GM23338 (cell line): ENCODE measurements around the gene CDCA7. TPM values are rescaled to one million over a fixed set of nuclear protein-coding genes. Genes with fewer than 3 reads are reported as not detected.

Experiments
- ATAC-seq: fragments of 200-7000 bp; cut with Tn5 transposase; 3 replicates; pipeline ENCODE4 v1.9.1; 2020
- DNase-seq: peaks from one replicate; pipeline ENCODE4 v3.0.0-alpha.2; 2015; ENCODE audit warnings: low spot score
- H2AFZ ChIP-seq: fragments of 200-600 bp; sonication (generic); 2 replicates; pipeline ENCODE4 v1.8.0; 2016; ENCODE audit warnings: antibody characterized with exemption, mild to moderate bottlenecking, moderate library complexity
- H3F3A ChIP-seq: fragments of 200-600 bp; sonication (generic); replicated peaks from 2 replicates; pipeline ENCODE4 v1.8.0; 2017; ENCODE audit warnings: antibody characterized with exemption, mixed run types, low read depth
- H3K27ac ChIP-seq: fragments of 200-600 bp; sonication (generic); 2 replicates; pipeline ENCODE4 v1.6.1; 2016; ENCODE audit warnings: low read depth
- H3K27me3 ChIP-seq: fragments of 200-600 bp; sonication (generic); 2 replicates; pipeline ENCODE4 v1.8.0; 2016; ENCODE audit warnings: mild to moderate bottlenecking, mixed run types, moderate library complexity; ENCODE audit not compliant: insufficient read depth
- H3K36me3 ChIP-seq: fragments of 200-600 bp; sonication (generic); 2 replicates; pipeline ENCODE4 v1.8.0; 2016; ENCODE audit warnings: mild to moderate bottlenecking; ENCODE audit not compliant: insufficient read depth
- H3K4me1 ChIP-seq: fragments of 200-600 bp; sonication (generic); 2 replicates; pipeline ENCODE4 v1.8.0; 2016; ENCODE audit warnings: mild to moderate bottlenecking, moderate library complexity; ENCODE audit not compliant: insufficient read depth
- H3K4me2 ChIP-seq: fragments of 200-600 bp; sonication (generic); 2 replicates; pipeline ENCODE4 v1.7.1; 2017; ENCODE audit warnings: mixed run types
- H3K4me3 ChIP-seq: fragments of 200-600 bp; sonication (generic); 2 replicates; pipeline ENCODE4 v1.6.1; 2016; ENCODE audit warnings: mixed run types
- H3K79me2 ChIP-seq: fragments of 200-600 bp; sonication (generic); replicated peaks from 2 replicates; pipeline ENCODE4 v1.8.0; 2017; ENCODE audit warnings: mild to moderate bottlenecking; ENCODE audit not compliant: insufficient read depth
- H3K9me2 ChIP-seq: fragments of 200-600 bp; sonication (generic); 2 replicates; pipeline ENCODE4 v1.8.0; 2017; ENCODE audit not compliant: insufficient read depth
- H4K20me1 ChIP-seq: fragments of 200-600 bp; sonication (generic); replicated peaks from 2 replicates; pipeline ENCODE4 v1.8.0; 2017; ENCODE audit warnings: mild to moderate bottlenecking; ENCODE audit not compliant: insufficient read depth
- H3K27ac Mint-ChIP-seq: 2 replicates; pipeline ENCODE4 v1.8.0; 2020; ENCODE audit warnings: inconsistent platforms, mild to moderate bottlenecking, moderate library complexity, mixed read lengths
- H3K27me3 Mint-ChIP-seq: 3 replicates; pipeline ENCODE4 v1.8.0; 2022; ENCODE audit warnings: low read depth, mild to moderate bottlenecking, moderate library complexity, mixed read lengths, inconsistent platforms; ENCODE audit not compliant: insufficient read depth, poor library complexity
- H3K36me3 Mint-ChIP-seq: 3 replicates; pipeline ENCODE4 v1.8.0; 2021; ENCODE audit warnings: low read depth, mild to moderate bottlenecking, inconsistent platforms, moderate library complexity, mixed read lengths
- H3K4me1 Mint-ChIP-seq: 3 replicates; pipeline ENCODE4 v1.8.0; 2020; ENCODE audit warnings: mild to moderate bottlenecking, inconsistent platforms, mixed read lengths
- H3K4me3 Mint-ChIP-seq: 3 replicates; pipeline ENCODE4 v1.8.0; 2021; ENCODE audit warnings: moderate library complexity, mild to moderate bottlenecking, inconsistent platforms, mixed read lengths
- H3K9me3 Mint-ChIP-seq: 3 replicates; pipeline ENCODE4 v1.8.0; 2020; ENCODE audit warnings: moderate library complexity, mild to moderate bottlenecking, inconsistent platforms, mixed read lengths
- CREB1 ChIP-seq: fragments of 250-450 bp; sonication (Bioruptor Pico); IDR thresholded peaks from 2 replicates; pipeline ENCODE4 v1.5.0; 2020; ENCODE audit warnings: low read depth, mild to moderate bottlenecking, moderate library complexity
- EZH2 ChIP-seq: fragments of 200-600 bp; sonication (generic); IDR thresholded peaks from one replicate; pipeline ENCODE4 v1.8.0; 2017; ENCODE audit warnings: antibody characterized with exemption, mild to moderate bottlenecking, low read depth; ENCODE audit not compliant: unreplicated experiment
- EZH2phosphoT487 ChIP-seq: fragments of 200-600 bp; sonication (generic); IDR thresholded peaks from one replicate; pipeline ENCODE4 v1.8.1; 2018; ENCODE audit warnings: antibody characterized with exemption; ENCODE audit not compliant: unreplicated experiment
- JUNB ChIP-seq: IDR thresholded peaks from one replicate; pipeline ENCODE4 v1.6.1; 2016; ENCODE audit warnings: antibody characterized with exemption; ENCODE audit not compliant: unreplicated experiment
- NANOG ChIP-seq: IDR thresholded peaks from 2 replicates; pipeline ENCODE4 v1.6.1; 2016; ENCODE audit warnings: antibody characterized with exemption, borderline replicate concordance
- POLR2AphosphoS5 ChIP-seq: IDR thresholded peaks from 2 replicates; pipeline ENCODE4 v1.6.1; 2016; ENCODE audit warnings: antibody characterized with exemption, low read depth
- STAT1 ChIP-seq: IDR thresholded peaks from one replicate; pipeline ENCODE4 v1.6.1; 2016; ENCODE audit warnings: antibody characterized with exemption; ENCODE audit not compliant: unreplicated experiment
- ZNF114 ChIP-seq: fragments of 250-450 bp; sonication (Bioruptor Pico); IDR thresholded peaks from 2 replicates; pipeline ENCODE4 v1.5.0; 2020; ENCODE audit warnings: mild to moderate bottlenecking, moderate library complexity
- ZNF331 ChIP-seq: fragments of 250-450 bp; sonication (Bioruptor Pico); IDR thresholded peaks from 2 replicates; pipeline ENCODE4 v1.5.0; 2020; ENCODE audit warnings: low read depth, mild to moderate bottlenecking, moderate library complexity
- polyA plus RNA-seq: library from polyadenylated mRNA; unstranded; fragments of >200 nt; fragmentation: Nextera tagmentation; extraction: Ambion mirVana; gene quantifications from 2 replicates; pipeline ENCODE4 v1.2.1, GENCODE V29; 2016
- total RNA-seq: library from RNA; depleted of rRNA; stranded (reverse); fragments of >200 nt; shearing (Covaris generic); gene quantifications from 2 replicates; pipeline ENCODE4 v1.2.3, GENCODE V29; 2014
- TF ChIP-seq, protein P1 (sequence below): fragments of 250-450 bp; sonication (Bioruptor Pico); IDR thresholded peaks from 2 replicates; pipeline ENCODE4 v1.5.0; 2020; ENCODE audit warnings: mild to moderate bottlenecking, moderate library complexity
- TF ChIP-seq, protein P2 (sequence below): IDR thresholded peaks from one replicate; pipeline ENCODE4 v1.6.1; 2018; ENCODE audit warnings: antibody characterized with exemption; ENCODE audit not compliant: unreplicated experiment
- TF ChIP-seq, protein P3 (sequence below): IDR thresholded peaks from 2 replicates; pipeline ENCODE4 v1.6.1; 2016; ENCODE audit warnings: antibody characterized with exemption
- TF ChIP-seq, protein P4 (sequence below), 2 experiments: fragments of 200-600 bp in 1 of 2; sonication (generic) in 1 of 2; conservative IDR thresholded peaks; 2 replicates each; pipeline versions ENCODE4 v1.5.1 to v1.6.1; 2016 to 2017; ENCODE audit warnings: antibody characterized with exemption in 2 of 2, low read depth in 2 of 2, mild to moderate bottlenecking in 2 of 2, moderate library complexity in 1 of 2

Gene CDCA7
- total and polyA plus RNA-seq, 2 experiments from 2014 or later, result 63.7 to 95.5 TPM

DNA sequence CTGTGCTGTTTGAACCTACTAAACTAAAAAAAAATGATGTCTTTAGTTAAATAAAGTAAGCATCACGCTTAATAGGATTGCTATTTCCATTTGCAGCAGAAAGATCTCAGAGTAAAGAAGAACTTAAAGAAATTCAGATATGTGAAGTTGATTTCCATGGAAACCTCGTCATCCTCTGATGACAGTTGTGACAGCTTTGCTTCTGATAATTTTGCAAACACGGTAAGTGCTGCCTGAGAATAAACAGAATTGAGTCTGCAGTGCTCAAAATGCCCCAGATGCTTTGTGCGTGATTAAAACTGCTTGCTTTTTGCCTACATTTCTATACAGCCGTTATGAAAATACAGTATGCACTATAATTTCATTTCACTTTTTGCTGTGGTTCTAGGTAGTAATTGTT is 3.9 kb downstream of the CDCA7 start:
- Histone ChIP-seq H3F3A (no peaks in the 10 kb centered on the region), H3K4me3 (no peak overlapping the region), H3K27me3 (no peaks in the 10 kb centered on the region), H3K4me2 (no peak overlapping the region), H3K9me2 (no peaks in the 10 kb centered on the region), H3K79me2 (peaks cover 77% of the 10 kb centered on the region), H3K4me1 (peaks cover 23% of the 10 kb centered on the region), H3K36me3 (peaks cover 36% of the 10 kb centered on the region), H3K27ac (no peak overlapping the region), H4K20me1 (peaks cover 40% of the 10 kb centered on the region), H2AFZ (no peak overlapping the region)
- ATAC-seq, result no peak
- H3K27ac Mint-ChIP-seq, result no peak overlapping the region
- no peaks in the 10 kb centered on the region; the same call in 1 of the 3 replicates for H3K9me3 Mint-ChIP-seq
- no peak overlapping the region for H3K4me3 Mint-ChIP-seq
- peaks cover 54% of the 10 kb centered on the region for H3K36me3 Mint-ChIP-seq
- no peak for DNase-seq
- peaks cover 25% of the 10 kb centered on the region for H3K4me1 Mint-ChIP-seq
- TF ChIP-seq CREB1, result no peak
- no peak for TF ChIP-seq EZH2
- TF ChIP-seq JUNB, result no peak
- TF ChIP-seq, protein P1, sequence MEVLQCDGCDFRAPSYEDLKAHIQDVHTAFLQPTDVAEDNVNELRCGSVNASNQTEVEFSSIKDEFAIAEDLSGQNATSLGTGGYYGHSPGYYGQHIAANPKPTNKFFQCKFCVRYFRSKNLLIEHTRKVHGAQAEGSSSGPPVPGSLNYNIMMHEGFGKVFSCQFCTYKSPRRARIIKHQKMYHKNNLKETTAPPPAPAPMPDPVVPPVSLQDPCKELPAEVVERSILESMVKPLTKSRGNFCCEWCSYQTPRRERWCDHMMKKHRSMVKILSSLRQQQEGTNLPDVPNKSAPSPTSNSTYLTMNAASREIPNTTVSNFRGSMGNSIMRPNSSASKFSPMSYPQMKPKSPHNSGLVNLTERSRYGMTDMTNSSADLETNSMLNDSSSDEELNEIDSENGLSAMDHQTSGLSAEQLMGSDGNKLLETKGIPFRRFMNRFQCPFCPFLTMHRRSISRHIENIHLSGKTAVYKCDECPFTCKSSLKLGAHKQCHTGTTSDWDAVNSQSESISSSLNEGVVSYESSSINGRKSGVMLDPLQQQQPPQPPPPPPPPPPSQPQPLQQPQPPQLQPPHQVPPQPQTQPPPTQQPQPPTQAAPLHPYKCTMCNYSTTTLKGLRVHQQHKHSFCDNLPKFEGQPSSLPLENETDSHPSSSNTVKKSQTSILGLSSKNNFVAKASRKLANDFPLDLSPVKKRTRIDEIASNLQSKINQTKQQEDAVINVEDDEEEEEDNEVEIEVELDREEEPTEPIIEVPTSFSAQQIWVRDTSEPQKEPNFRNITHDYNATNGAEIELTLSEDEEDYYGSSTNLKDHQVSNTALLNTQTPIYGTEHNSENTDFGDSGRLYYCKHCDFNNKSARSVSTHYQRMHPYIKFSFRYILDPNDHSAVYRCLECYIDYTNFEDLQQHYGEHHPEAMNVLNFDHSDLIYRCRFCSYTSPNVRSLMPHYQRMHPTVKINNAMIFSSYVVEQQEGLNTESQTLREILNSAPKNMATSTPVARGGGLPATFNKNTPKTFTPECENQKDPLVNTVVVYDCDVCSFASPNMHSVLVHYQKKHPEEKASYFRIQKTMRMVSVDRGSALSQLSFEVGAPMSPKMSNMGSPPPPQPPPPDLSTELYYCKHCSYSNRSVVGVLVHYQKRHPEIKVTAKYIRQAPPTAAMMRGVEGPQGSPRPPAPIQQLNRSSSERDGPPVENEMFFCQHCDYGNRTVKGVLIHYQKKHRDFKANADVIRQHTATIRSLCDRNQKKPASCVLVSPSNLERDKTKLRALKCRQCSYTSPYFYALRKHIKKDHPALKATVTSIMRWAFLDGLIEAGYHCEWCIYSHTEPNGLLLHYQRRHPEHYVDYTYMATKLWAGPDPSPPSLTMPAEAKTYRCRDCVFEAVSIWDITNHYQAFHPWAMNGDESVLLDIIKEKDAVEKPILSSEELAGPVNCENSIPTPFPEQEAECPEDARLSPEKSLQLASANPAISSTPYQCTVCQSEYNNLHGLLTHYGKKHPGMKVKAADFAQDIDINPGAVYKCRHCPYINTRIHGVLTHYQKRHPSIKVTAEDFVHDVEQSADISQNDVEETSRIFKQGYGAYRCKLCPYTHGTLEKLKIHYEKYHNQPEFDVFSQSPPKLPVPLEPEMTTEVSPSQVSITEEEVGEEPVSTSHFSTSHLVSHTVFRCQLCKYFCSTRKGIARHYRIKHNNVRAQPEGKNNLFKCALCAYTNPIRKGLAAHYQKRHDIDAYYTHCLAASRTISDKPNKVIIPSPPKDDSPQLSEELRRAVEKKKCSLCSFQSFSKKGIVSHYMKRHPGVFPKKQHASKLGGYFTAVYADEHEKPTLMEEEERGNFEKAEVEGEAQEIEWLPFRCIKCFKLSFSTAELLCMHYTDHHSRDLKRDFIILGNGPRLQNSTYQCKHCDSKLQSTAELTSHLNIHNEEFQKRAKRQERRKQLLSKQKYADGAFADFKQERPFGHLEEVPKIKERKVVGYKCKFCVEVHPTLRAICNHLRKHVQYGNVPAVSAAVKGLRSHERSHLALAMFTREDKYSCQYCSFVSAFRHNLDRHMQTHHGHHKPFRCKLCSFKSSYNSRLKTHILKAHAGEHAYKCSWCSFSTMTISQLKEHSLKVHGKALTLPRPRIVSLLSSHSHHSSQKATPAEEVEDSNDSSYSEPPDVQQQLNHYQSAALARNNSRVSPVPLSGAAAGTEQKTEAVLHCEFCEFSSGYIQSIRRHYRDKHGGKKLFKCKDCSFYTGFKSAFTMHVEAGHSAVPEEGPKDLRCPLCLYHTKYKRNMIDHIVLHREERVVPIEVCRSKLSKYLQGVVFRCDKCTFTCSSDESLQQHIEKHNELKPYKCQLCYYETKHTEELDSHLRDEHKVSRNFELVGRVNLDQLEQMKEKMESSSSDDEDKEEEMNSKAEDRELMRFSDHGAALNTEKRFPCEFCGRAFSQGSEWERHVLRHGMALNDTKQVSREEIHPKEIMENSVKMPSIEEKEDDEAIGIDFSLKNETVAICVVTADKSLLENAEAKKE (CRISPR knock-in tag), result no peak
- TF ChIP-seq, protein P2, sequence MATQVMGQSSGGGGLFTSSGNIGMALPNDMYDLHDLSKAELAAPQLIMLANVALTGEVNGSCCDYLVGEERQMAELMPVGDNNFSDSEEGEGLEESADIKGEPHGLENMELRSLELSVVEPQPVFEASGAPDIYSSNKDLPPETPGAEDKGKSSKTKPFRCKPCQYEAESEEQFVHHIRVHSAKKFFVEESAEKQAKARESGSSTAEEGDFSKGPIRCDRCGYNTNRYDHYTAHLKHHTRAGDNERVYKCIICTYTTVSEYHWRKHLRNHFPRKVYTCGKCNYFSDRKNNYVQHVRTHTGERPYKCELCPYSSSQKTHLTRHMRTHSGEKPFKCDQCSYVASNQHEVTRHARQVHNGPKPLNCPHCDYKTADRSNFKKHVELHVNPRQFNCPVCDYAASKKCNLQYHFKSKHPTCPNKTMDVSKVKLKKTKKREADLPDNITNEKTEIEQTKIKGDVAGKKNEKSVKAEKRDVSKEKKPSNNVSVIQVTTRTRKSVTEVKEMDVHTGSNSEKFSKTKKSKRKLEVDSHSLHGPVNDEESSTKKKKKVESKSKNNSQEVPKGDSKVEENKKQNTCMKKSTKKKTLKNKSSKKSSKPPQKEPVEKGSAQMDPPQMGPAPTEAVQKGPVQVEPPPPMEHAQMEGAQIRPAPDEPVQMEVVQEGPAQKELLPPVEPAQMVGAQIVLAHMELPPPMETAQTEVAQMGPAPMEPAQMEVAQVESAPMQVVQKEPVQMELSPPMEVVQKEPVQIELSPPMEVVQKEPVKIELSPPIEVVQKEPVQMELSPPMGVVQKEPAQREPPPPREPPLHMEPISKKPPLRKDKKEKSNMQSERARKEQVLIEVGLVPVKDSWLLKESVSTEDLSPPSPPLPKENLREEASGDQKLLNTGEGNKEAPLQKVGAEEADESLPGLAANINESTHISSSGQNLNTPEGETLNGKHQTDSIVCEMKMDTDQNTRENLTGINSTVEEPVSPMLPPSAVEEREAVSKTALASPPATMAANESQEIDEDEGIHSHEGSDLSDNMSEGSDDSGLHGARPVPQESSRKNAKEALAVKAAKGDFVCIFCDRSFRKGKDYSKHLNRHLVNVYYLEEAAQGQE, result no peak
- no peak for TF ChIP-seq ZNF114 (CRISPR knock-in tag)
- TF ChIP-seq, protein P3, sequence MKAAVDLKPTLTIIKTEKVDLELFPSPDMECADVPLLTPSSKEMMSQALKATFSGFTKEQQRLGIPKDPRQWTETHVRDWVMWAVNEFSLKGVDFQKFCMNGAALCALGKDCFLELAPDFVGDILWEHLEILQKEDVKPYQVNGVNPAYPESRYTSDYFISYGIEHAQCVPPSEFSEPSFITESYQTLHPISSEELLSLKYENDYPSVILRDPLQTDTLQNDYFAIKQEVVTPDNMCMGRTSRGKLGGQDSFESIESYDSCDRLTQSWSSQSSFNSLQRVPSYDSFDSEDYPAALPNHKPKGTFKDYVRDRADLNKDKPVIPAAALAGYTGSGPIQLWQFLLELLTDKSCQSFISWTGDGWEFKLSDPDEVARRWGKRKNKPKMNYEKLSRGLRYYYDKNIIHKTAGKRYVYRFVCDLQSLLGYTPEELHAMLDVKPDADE, result no peak
- TF ChIP-seq, protein P4, sequence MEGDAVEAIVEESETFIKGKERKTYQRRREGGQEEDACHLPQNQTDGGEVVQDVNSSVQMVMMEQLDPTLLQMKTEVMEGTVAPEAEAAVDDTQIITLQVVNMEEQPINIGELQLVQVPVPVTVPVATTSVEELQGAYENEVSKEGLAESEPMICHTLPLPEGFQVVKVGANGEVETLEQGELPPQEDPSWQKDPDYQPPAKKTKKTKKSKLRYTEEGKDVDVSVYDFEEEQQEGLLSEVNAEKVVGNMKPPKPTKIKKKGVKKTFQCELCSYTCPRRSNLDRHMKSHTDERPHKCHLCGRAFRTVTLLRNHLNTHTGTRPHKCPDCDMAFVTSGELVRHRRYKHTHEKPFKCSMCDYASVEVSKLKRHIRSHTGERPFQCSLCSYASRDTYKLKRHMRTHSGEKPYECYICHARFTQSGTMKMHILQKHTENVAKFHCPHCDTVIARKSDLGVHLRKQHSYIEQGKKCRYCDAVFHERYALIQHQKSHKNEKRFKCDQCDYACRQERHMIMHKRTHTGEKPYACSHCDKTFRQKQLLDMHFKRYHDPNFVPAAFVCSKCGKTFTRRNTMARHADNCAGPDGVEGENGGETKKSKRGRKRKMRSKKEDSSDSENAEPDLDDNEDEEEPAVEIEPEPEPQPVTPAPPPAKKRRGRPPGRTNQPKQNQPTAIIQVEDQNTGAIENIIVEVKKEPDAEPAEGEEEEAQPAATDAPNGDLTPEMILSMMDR (conservative IDR thresholded peaks at IDR 0.05; ENCODE audit: low read depth in 2 of 2), result no peak
- TF ChIP-seq ZNF331 (CRISPR knock-in tag), result no peak
- no peak for TF ChIP-seq POLR2AphosphoS5
- TF ChIP-seq EZH2phosphoT487, result no peak
- no peak for TF ChIP-seq NANOG
- TF ChIP-seq STAT1, result no peak
- no peaks in the 10 kb centered on the region for H3K27me3 Mint-ChIP-seq
